ENCODE measurements around the gene GPBAR1. TPM values are rescaled to one million over a fixed set of nuclear protein-coding genes. Genes with fewer than 3 reads are reported as not detected.
A peak's percentile ranks its signal among the peaks of the same experiment; 100 is the strongest.

Gene GPBAR1
- total RNA-seq, 1 experiment from 2014 or later, result 0.82 TPM

- H3K27ac ChIP-seq (ENCODE audit: low read length), result no peak overlapping the region
- no peak for DNase-seq
- H3K79me2 ChIP-seq (ENCODE audit: low read length), result no peaks in the 10 kb centered on the region
- no peaks in the 10 kb centered on the region for H3K36me3 ChIP-seq (ENCODE audit: insufficient read depth, low read length)
- no peak overlapping the region for H3K4me2 ChIP-seq (ENCODE audit: low read depth, low read length, poor library complexity, severe bottlenecking)
- no peaks in the 10 kb centered on the region for H4K20me1 ChIP-seq (ENCODE audit: insufficient read depth, low read depth, low read length)
- no peaks in the 10 kb centered on the region for H3K9me2 ChIP-seq (replicated peaks; ENCODE audit: insufficient read depth, low read length)
- no peak overlapping the region for H3K4me3 ChIP-seq (ENCODE audit: low read length)
- peaks cover 13% of the 10 kb centered on the region for H3K4me1 ChIP-seq (ENCODE audit: low read length)
- H3K9me3 ChIP-seq (ENCODE audit: low read length), result no peaks in the 10 kb centered on the region
- no peaks in the 10 kb centered on the region for H3K27me3 ChIP-seq (ENCODE audit: low read length)
- no peak overlapping the region for H3K9ac ChIP-seq (ENCODE audit: low read length)
- H2AFZ ChIP-seq (ENCODE audit: low read length), result no peak overlapping the region
These were observed 20.6 kb downstream of the GPBAR1 start for GRCh38 chr2:218281449-218281848.

- H3K4me2 ChIP-seq (ENCODE audit: low read depth, low read length, poor library complexity, severe bottlenecking), result no peak overlapping the region
- H3K9ac ChIP-seq (ENCODE audit: low read length), result no peak overlapping the region
- no peak overlapping the region for H3K4me3 ChIP-seq (ENCODE audit: low read length)
- no peaks in the 10 kb centered on the region for H3K9me3 ChIP-seq (ENCODE audit: low read length)
- no peaks in the 10 kb centered on the region for H3K36me3 ChIP-seq (ENCODE audit: insufficient read depth, low read length)
- no peaks in the 10 kb centered on the region for H4K20me1 ChIP-seq (ENCODE audit: insufficient read depth, low read depth, low read length)
- no peaks in the 10 kb centered on the region for H3K79me2 ChIP-seq (ENCODE audit: low read length)
- no peaks in the 10 kb centered on the region for H3K27me3 ChIP-seq (ENCODE audit: low read length)
- H3K4me1 ChIP-seq (ENCODE audit: low read length), result peaks cover 22% of the 10 kb centered on the region
- H3K9me2 ChIP-seq (replicated peaks; ENCODE audit: insufficient read depth, low read length), result no peaks in the 10 kb centered on the region
- no peak for DNase-seq
- H2AFZ ChIP-seq (ENCODE audit: low read length), result no peak overlapping the region
- no peak overlapping the region for H3K27ac ChIP-seq (ENCODE audit: low read length)
These were observed 21.6 kb downstream of the GPBAR1 start for GRCh38 chr2:218282173-218282991.

DNA sequence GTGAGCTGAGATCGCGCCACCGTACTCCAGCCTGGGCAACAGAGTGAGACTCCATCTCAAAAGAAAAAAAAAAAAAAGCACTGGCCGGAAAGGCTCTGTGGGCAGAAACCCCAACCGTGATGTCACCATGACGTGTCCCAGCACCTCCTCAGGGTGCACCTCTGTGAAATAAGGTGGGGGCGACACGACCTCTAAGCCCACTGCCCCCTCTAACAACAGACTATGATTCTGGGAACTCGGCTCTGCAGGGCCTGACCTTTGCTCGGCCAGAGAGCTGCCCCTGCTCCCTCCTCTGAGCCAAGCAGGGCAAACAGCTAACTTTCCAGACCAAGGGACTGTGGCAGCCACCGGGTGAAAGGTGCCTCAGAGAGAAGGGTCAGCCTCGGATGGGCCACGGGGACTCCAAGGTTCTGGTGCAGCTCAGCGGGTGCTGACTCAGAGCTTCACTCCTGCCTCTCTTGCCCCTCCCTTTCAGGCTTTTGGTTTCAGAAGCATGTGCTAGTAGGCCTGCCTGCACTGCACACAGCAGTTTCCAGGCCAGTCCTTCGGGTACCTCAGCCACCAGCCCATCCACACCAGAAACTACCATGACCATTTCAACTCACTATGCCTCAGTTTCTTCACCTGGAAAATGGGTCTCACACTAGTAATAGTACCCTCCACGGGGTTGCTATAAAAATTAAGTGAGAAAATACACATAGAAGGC is 23.4 kb downstream of the GPBAR1 start:
- Histone ChIP-seq H3K4me1 (ENCODE audit: low read length) (peaks cover 27% of the 10 kb centered on the region), H3K36me3 (ENCODE audit: insufficient read depth, low read length) (no peaks in the 10 kb centered on the region), H4K20me1 (ENCODE audit: insufficient read depth, low read depth, low read length) (no peaks in the 10 kb centered on the region), H3K9ac (ENCODE audit: low read length) (no peak overlapping the region), H3K4me3 (ENCODE audit: low read length) (no peak overlapping the region), H3K79me2 (ENCODE audit: low read length) (no peaks in the 10 kb centered on the region), H3K9me2 (replicated peaks; ENCODE audit: insufficient read depth, low read length) (no peaks in the 10 kb centered on the region), H3K9me3 (ENCODE audit: low read length) (no peaks in the 10 kb centered on the region), H3K27me3 (ENCODE audit: low read length) (no peaks in the 10 kb centered on the region), H2AFZ (ENCODE audit: low read length) (no peak overlapping the region), H3K27ac (ENCODE audit: low read length) (no peak overlapping the region), H3K4me2 (ENCODE audit: low read depth, low read length, poor library complexity, severe bottlenecking) (no peak overlapping the region)
- no peak for DNase-seq

DNA sequence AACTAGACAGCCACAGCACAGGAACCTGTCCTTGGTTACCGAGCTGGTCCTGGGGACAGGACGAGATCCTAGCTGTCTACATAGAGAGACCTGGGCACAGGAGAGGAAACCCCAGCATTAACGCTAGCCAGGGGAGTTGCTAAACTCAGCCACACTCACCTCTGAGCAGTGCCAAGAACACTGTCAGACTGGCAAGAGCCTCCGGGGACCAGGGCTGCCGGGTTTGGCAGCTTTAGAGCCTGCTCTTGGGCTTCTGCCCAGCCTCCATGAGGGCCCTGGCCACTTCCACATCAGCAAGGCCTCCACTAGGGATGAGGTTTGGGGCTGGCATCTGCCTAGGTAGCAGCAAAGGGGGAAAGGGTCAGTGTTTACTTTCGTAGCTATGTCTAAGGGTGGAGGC is 24.8 kb downstream of the GPBAR1 start:
- H3K4me3 ChIP-seq (ENCODE audit: low read length), result no peak overlapping the region
- no peak overlapping the region for H2AFZ ChIP-seq (ENCODE audit: low read length)
- H3K9me3 ChIP-seq (ENCODE audit: low read length), result no peaks in the 10 kb centered on the region
- no peaks in the 10 kb centered on the region for H4K20me1 ChIP-seq (ENCODE audit: insufficient read depth, low read depth, low read length)
- peaks cover 38% of the 10 kb centered on the region for H3K4me1 ChIP-seq (ENCODE audit: low read length)
- H3K27ac ChIP-seq (ENCODE audit: low read length), result no peak overlapping the region
- no peak for DNase-seq
- H3K79me2 ChIP-seq (ENCODE audit: low read length), result no peaks in the 10 kb centered on the region
- H3K27me3 ChIP-seq (ENCODE audit: low read length), result no peaks in the 10 kb centered on the region
- peak overlapping the region; percentile 72 for H3K4me2 ChIP-seq (ENCODE audit: low read depth, low read length, poor library complexity, severe bottlenecking)
- H3K9ac ChIP-seq (ENCODE audit: low read length), result no peak overlapping the region
- H3K36me3 ChIP-seq (ENCODE audit: insufficient read depth, low read length), result no peaks in the 10 kb centered on the region
- H3K9me2 ChIP-seq (replicated peaks; ENCODE audit: insufficient read depth, low read length), result no peaks in the 10 kb centered on the region

- H3K9me2 ChIP-seq (replicated peaks; ENCODE audit: insufficient read depth, low read length), result no peaks in the 10 kb centered on the region
- H3K9ac ChIP-seq (ENCODE audit: low read length), result peak overlapping the region; percentile 62
- peak overlapping the region; percentile 61 for H3K4me3 ChIP-seq (ENCODE audit: low read length)
- no peaks in the 10 kb centered on the region for H4K20me1 ChIP-seq (ENCODE audit: insufficient read depth, low read depth, low read length)
- H3K27ac ChIP-seq (ENCODE audit: low read length), result peak overlapping the region; percentile 31; the same call in 1 of the 2 replicates
- peak overlapping the region; percentile 48 for H2AFZ ChIP-seq (ENCODE audit: low read length)
- H3K9me3 ChIP-seq (ENCODE audit: low read length), result no peaks in the 10 kb centered on the region
- H3K4me2 ChIP-seq (ENCODE audit: low read depth, low read length, poor library complexity, severe bottlenecking), result peak overlapping the region; percentile 72
- DNase-seq, result peak; percentile 75
- H3K79me2 ChIP-seq (ENCODE audit: low read length), result no peaks in the 10 kb centered on the region
- peaks cover 50% of the 10 kb centered on the region for H3K4me1 ChIP-seq (ENCODE audit: low read length)
- H3K27me3 ChIP-seq (ENCODE audit: low read length), result no peaks in the 10 kb centered on the region
- no peaks in the 10 kb centered on the region for H3K36me3 ChIP-seq (ENCODE audit: insufficient read depth, low read length)
These were observed 26.0 kb downstream of the GPBAR1 start for GRCh38 chr2:218286570-218287459.

DNA sequence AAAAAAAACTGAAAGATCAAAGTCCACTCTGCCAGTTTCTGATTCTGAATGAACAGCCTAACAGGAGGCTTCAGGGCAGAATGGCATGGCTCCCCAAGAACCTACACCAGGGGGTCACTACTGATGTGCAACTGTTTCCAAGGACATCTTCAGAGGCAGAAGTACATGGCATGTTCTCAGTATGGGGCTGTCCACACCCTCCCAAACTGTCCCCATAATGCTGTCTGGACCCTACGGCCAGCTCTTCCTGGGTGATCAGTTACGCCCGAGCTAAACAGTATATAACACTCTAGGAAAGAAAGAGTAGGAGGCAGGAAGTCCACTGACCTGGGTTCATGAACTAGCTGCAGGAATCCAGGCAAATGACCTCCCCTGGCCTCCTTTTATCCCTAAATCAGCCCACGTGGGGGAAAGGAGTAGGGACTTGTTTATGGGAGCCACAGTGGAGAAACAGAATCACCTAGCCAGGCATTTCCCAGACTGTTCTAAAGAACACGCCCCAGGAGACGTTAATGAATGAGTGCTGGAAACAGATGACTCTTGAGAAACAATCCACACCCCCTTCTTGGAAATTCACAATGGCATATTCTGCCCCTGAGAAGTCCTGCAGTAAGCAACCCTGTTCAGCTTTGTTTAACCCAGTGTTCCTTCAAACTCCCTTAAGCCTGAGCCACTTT is 29.0 kb downstream of the GPBAR1 start:
- Histone ChIP-seq H3K9ac (ENCODE audit: low read length) (peak overlapping the region; percentile 71; the same call in 1 of the 2 replicates), H4K20me1 (ENCODE audit: insufficient read depth, low read depth, low read length) (no peaks in the 10 kb centered on the region), H3K9me3 (ENCODE audit: low read length) (no peaks in the 10 kb centered on the region), H3K36me3 (ENCODE audit: insufficient read depth, low read length) (no peaks in the 10 kb centered on the region), H3K79me2 (ENCODE audit: low read length) (no peaks in the 10 kb centered on the region), H2AFZ (ENCODE audit: low read length) (no peak overlapping the region), H3K9me2 (replicated peaks; ENCODE audit: insufficient read depth, low read length) (no peaks in the 10 kb centered on the region), H3K27me3 (ENCODE audit: low read length) (no peaks in the 10 kb centered on the region), H3K4me1 (ENCODE audit: low read length) (peaks cover 62% of the 10 kb centered on the region), H3K27ac (ENCODE audit: low read length) (no peak overlapping the region), H3K4me3 (ENCODE audit: low read length) (no peak overlapping the region), H3K4me2 (ENCODE audit: low read depth, low read length, poor library complexity, severe bottlenecking) (peak overlapping the region; percentile 73)
- DNase-seq, result no peak

GRCh38 chr2:218290316-218291261 is 29.8 kb downstream of the GPBAR1 start:
- peak overlapping the region; percentile 73 for H3K4me2 ChIP-seq (ENCODE audit: low read depth, low read length, poor library complexity, severe bottlenecking)
- no peaks in the 10 kb centered on the region for H3K9me2 ChIP-seq (replicated peaks; ENCODE audit: insufficient read depth, low read length)
- H3K79me2 ChIP-seq (ENCODE audit: low read length), result no peaks in the 10 kb centered on the region
- no peaks in the 10 kb centered on the region for H3K36me3 ChIP-seq (ENCODE audit: insufficient read depth, low read length)
- peak; percentile 93 for DNase-seq
- H3K4me1 ChIP-seq (ENCODE audit: low read length), result peaks cover 58% of the 10 kb centered on the region
- H3K9ac ChIP-seq (ENCODE audit: low read length), result peak overlapping the region; percentile 71
- H3K27ac ChIP-seq (ENCODE audit: low read length), result peak overlapping the region; percentile 75
- H3K9me3 ChIP-seq (ENCODE audit: low read length), result no peaks in the 10 kb centered on the region
- no peaks in the 10 kb centered on the region for H3K27me3 ChIP-seq (ENCODE audit: low read length)
- no peak overlapping the region for H2AFZ ChIP-seq (ENCODE audit: low read length)
- peak overlapping the region; percentile 67; the same call in 1 of the 2 replicates for H3K4me3 ChIP-seq (ENCODE audit: low read length)
- no peaks in the 10 kb centered on the region for H4K20me1 ChIP-seq (ENCODE audit: insufficient read depth, low read depth, low read length)
